Measurements from ENCODE around the gene TST. TPM values are rescaled to one million over a fixed set of nuclear protein-coding genes. Genes with fewer than 3 reads are reported as not detected.

The TST gene
- polyA plus RNA-seq, 1 of the 3 experiments (the other 2 are of a cell fraction) = 49.4 TPM

DNA sequence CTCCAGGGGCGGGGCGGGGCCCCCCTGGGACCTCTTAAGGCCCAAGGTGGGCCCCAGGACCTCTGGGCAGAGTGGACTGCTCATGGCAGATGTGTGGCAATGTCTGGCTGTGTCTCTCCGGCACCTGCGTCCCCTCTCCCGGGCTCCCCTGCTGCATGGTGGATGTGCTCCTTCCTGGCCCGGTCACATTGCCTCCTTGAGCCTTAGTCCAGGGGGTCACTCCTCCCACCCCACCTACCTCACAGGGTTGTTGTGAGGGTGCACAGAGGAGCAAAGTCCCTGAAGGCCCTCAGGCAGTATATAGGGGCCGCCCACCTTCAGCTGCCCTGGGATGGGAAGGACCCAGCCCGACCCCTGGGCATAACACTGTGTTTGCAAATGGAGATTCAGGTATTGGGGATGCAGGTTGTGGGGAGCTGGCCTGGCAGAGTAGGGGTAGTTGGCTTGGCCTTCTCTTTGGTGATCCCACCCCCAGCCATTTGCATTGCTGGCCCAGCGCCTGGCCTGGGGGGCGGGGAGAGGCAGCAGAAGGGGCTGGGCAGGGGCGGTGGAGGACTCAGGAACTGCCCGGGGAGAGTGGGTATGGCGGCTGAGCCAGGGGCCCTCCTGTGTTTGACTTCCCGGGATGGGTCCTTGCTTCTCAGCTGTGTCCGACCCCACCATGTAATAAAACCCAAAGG is 43.6 kb upstream of the TST start:
- H3K4me1 ChIP-seq (ENCODE audit: control insufficient read depth in 1 of 2, insufficient read depth in 2 of 2, low read depth in 1 of 2, low read length in 1 of 2) = no peaks in the 10 kb centered on the region
- H3K27ac ChIP-seq (ENCODE audit: low read depth in 2 of 2, low read length in 1 of 2) = no peak overlapping the region
- POLR2A ChIA-PET = no interaction called here
- H3K9me2 ChIP-seq = no peaks in the 10 kb centered on the region
- TF ChIP-seq GATA2 (CRISPR knock-in tag; IDR thresholded peaks at IDR 0.05) (no peak), RFX5 (IDR thresholded peaks at IDR 0.05; ENCODE audit: low read length) (no peak), POLR2AphosphoS5 (IDR thresholded peaks at IDR 0.05; ENCODE audit: low read depth, low read length) (no peak), EP300 (IDR thresholded peaks at IDR 0.05; ENCODE audit: borderline replicate concordance in 1 of 2, low read depth in 1 of 2, low read length in 1 of 2) (no peak), FOXJ3 (CRISPR knock-in tag; IDR thresholded peaks at IDR 0.05) (no peak), SMC3 (IDR thresholded peaks at IDR 0.05; ENCODE audit: low read depth, low read length) (no peak), EZH2phosphoT487 (IDR thresholded peaks at IDR 0.05; ENCODE audit: borderline replicate concordance, low read depth) (no peak), YY1 (IDR thresholded peaks at IDR 0.05; ENCODE audit: low read depth) (no peak)
- TF ChIP-seq, protein P1, sequence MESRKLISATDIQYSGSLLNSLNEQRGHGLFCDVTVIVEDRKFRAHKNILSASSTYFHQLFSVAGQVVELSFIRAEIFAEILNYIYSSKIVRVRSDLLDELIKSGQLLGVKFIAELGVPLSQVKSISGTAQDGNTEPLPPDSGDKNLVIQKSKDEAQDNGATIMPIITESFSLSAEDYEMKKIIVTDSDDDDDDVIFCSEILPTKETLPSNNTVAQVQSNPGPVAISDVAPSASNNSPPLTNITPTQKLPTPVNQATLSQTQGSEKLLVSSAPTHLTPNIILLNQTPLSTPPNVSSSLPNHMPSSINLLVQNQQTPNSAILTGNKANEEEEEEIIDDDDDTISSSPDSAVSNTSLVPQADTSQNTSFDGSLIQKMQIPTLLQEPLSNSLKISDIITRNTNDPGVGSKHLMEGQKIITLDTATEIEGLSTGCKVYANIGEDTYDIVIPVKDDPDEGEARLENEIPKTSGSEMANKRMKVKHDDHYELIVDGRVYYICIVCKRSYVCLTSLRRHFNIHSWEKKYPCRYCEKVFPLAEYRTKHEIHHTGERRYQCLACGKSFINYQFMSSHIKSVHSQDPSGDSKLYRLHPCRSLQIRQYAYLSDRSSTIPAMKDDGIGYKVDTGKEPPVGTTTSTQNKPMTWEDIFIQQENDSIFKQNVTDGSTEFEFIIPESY (IDR thresholded peaks at IDR 0.05; ENCODE audit: borderline replicate concordance, low read depth) = no peak
- no peaks in the 10 kb centered on the region for H3K79me2 ChIP-seq (ENCODE audit: insufficient read depth)
- H3K4me2 ChIP-seq = no peak overlapping the region
- no peaks in the 10 kb centered on the region for H4K20me1 ChIP-seq (ENCODE audit: insufficient read depth)
- DNase-seq = no peak
- H3F3A ChIP-seq (replicated peaks; ENCODE audit: insufficient read depth) = no peaks in the 10 kb centered on the region
- CTCF ChIA-PET = interaction anchor here (1.6 kb wide), 1 partner anchor 17 kb away, joined by 3 read pairs; no protein-coding TSS in a partner anchor
- no peaks in the 10 kb centered on the region for H3K9me3 ChIP-seq
- no peak overlapping the region for H3K9ac ChIP-seq
- H3K36me3 ChIP-seq (replicated peaks in 1 of 2; ENCODE audit: control insufficient read depth in 1 of 2, insufficient read depth in 2 of 2, low read length in 1 of 2) = peaks cover 0 to 23% of the 10 kb centered on the region in 2 experiments
- H3K4me3 ChIP-seq (ENCODE audit: low read depth in 2 of 2, low read length in 1 of 2) = no peak overlapping the region
- no peak overlapping the region for H2AFZ ChIP-seq (ENCODE audit: low read depth)
- 95% methylated on average over 11 of the region's 15 CpGs for WGBS (ENCODE audit: low lambda C conversion rate)
- H3K27me3 ChIP-seq (ENCODE audit: insufficient read depth) = no peaks in the 10 kb centered on the region

DNA sequence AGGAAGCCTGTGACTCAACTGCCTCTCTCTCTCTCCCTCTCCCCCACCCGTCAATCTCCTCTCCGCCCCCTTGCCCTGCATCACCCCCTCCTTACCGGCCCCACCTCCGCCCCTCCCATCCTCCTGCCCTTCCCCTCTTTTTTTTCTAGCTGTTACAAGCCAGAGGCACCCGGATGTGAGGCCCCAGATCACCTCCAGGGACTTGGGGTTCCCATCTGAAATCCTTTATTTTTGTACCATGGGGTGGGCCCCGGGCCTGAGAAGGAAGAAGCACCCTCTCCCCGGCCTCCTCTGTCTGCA is 43.1 kb upstream of the TST start:
- Histone ChIP-seq H3K27ac (ENCODE audit: low read depth in 2 of 2, low read length in 1 of 2) (no peak overlapping the region), H3K27me3 (ENCODE audit: insufficient read depth) (no peaks in the 10 kb centered on the region), H3F3A (replicated peaks; ENCODE audit: insufficient read depth) (no peaks in the 10 kb centered on the region), H3K9ac (no peak overlapping the region), H3K4me1 (ENCODE audit: control insufficient read depth in 1 of 2, insufficient read depth in 2 of 2, low read depth in 1 of 2, low read length in 1 of 2) (no peaks in the 10 kb centered on the region), H3K36me3 (replicated peaks in 1 of 2; ENCODE audit: control insufficient read depth in 1 of 2, insufficient read depth in 2 of 2, low read length in 1 of 2) (peaks cover 0 to 28% of the 10 kb centered on the region in 2 experiments), H2AFZ (ENCODE audit: low read depth) (no peak overlapping the region), H3K4me2 (no peak overlapping the region), H3K4me3 (ENCODE audit: low read depth in 2 of 2, low read length in 1 of 2) (no peak overlapping the region), H3K9me3 (no peaks in the 10 kb centered on the region), H3K9me2 (no peaks in the 10 kb centered on the region), H4K20me1 (ENCODE audit: insufficient read depth) (no peaks in the 10 kb centered on the region), H3K79me2 (ENCODE audit: insufficient read depth) (no peaks in the 10 kb centered on the region)
- CTCF ChIA-PET = interaction anchor here (1.6 kb wide), 1 partner anchor 18 kb away, joined by 3 read pairs; no protein-coding TSS in a partner anchor
- 94% methylated on average over 7 of the region's 7 CpGs for WGBS (ENCODE audit: low lambda C conversion rate)
- no peak for TF ChIP-seq TEAD4 (IDR thresholded peaks at IDR 0.05; ENCODE audit: borderline replicate concordance, insufficient read depth)
- TF ChIP-seq, protein P2, sequence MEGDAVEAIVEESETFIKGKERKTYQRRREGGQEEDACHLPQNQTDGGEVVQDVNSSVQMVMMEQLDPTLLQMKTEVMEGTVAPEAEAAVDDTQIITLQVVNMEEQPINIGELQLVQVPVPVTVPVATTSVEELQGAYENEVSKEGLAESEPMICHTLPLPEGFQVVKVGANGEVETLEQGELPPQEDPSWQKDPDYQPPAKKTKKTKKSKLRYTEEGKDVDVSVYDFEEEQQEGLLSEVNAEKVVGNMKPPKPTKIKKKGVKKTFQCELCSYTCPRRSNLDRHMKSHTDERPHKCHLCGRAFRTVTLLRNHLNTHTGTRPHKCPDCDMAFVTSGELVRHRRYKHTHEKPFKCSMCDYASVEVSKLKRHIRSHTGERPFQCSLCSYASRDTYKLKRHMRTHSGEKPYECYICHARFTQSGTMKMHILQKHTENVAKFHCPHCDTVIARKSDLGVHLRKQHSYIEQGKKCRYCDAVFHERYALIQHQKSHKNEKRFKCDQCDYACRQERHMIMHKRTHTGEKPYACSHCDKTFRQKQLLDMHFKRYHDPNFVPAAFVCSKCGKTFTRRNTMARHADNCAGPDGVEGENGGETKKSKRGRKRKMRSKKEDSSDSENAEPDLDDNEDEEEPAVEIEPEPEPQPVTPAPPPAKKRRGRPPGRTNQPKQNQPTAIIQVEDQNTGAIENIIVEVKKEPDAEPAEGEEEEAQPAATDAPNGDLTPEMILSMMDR (IDR thresholded peaks at IDR 0.05) = no peak
- TF ChIP-seq, protein P3, sequence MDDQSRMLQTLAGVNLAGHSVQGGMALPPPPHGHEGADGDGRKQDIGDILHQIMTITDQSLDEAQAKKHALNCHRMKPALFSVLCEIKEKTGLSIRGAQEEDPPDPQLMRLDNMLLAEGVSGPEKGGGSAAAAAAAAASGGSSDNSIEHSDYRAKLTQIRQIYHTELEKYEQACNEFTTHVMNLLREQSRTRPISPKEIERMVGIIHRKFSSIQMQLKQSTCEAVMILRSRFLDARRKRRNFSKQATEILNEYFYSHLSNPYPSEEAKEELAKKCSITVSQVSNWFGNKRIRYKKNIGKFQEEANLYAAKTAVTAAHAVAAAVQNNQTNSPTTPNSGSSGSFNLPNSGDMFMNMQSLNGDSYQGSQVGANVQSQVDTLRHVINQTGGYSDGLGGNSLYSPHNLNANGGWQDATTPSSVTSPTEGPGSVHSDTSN (IDR thresholded peaks at IDR 0.05) = no peak
- no peak for TF ChIP-seq FOSL2 (IDR thresholded peaks at IDR 0.05; ENCODE audit: borderline replicate concordance, low read depth)
- TF ChIP-seq NFIC (IDR thresholded peaks at IDR 0.05; ENCODE audit: borderline replicate concordance) = no peak
- POLR2A ChIA-PET = no interaction called here
- no peak for DNase-seq

Data from SK-N-SH (cell line).